Activated T-helper 2 cell treated with anti-CD3 and anti-CD28 coated beads, Interferon-gamma antibody, Interleukin-2, Interleukin-4, amounts not matched to agents 10 μg/mL and 5 μg/mL and 100 μg/mL, durations not matched to agents 14 hours and 24 hours and 36 hours (primary cell): ENCODE measurements around the gene TBC1D22A. TPM values are rescaled to one million over a fixed set of nuclear protein-coding genes. Genes with fewer than 3 reads are reported as not detected.

ENCODE experiments used
- DNase-seq: peaks from one replicate; pipeline ENCODE4 v3.0.0; 2021; ENCODE audit warnings: low spot score
- H3K27ac Mint-ChIP-seq: one replicate; pipeline ENCODE4 v1.8.0; 2021; ENCODE audit warnings: mixed read lengths
- H3K27me3 Mint-ChIP-seq: one replicate; pipeline ENCODE4 v1.8.0; 2021; ENCODE audit warnings: low read depth, mixed read lengths
- H3K36me3 Mint-ChIP-seq: one replicate; pipeline ENCODE4 v1.8.0; 2021; ENCODE audit warnings: low read depth, mixed read lengths
- H3K4me1 Mint-ChIP-seq: one replicate; pipeline ENCODE4 v1.8.0; 2021; ENCODE audit warnings: low read depth, mixed read lengths
- H3K4me3 Mint-ChIP-seq: one replicate; pipeline ENCODE4 v1.8.0; 2021; ENCODE audit warnings: low read depth, mild to moderate bottlenecking, moderate library complexity, mixed read lengths
- H3K9me3 Mint-ChIP-seq: one replicate; pipeline ENCODE4 v1.8.0; 2021; ENCODE audit warnings: mixed read lengths
- intact Hi-C: fragments of 100-400 bp; cut with micrococcal nuclease; formaldehyde crosslinking; loops from one replicate; pipeline ENCODE4 v1.15.1; 2023
- total RNA-seq: library from RNA; stranded (reverse); gene quantifications from 2 replicates; pipeline ENCODE4 v1.2.3, GENCODE V29; 2022

TBC1D22A gene
- total RNA-seq, 1 donor from 2014 or later = 34.8 TPM

- Mint-ChIP-seq H3K9me3 (no peaks in the 10 kb centered on the region), H3K4me1 (peaks cover 20% of the 10 kb centered on the region), H3K27ac (peak overlapping the region; percentile 85), H3K36me3 (peaks cover 13% of the 10 kb centered on the region), H3K4me3 (no peak overlapping the region), H3K27me3 (no peaks in the 10 kb centered on the region)
- intact Hi-C loops = no loop called here
- no peak for DNase-seq
Observed at GRCh38 chr22:47001288-47001687, 238.8 kb downstream of the TBC1D22A start.

DNA sequence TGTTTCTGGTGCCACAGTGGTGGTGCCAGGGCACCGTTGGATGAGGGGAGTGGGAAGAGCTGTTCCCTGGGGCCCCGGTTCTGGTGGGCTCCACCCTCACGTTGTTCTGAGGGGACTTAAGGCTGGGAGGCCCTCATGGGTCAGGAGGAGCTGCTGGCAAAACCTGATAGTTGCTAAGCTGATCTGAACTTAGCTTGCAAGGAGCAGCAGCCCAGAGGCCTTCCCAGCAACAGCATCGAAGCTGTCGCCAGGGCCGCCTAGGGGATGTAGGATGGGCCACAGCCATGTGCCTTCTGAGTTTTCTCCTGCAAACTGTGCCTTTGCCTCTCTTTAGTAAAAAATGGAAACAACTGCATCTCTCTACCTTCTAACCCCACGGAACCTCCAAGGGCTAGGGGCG is 240.2 kb downstream of the TBC1D22A start:
- Mint-ChIP-seq H3K27me3 (no peaks in the 10 kb centered on the region), H3K9me3 (no peaks in the 10 kb centered on the region), H3K4me3 (no peak overlapping the region), H3K27ac (no peak overlapping the region), H3K36me3 (peaks cover 10% of the 10 kb centered on the region), H3K4me1 (peaks cover 20% of the 10 kb centered on the region)
- intact Hi-C loops = no loop called here
- DNase-seq = no peak

GRCh38 chr22:47005506-47006408 is 243.3 kb downstream of the TBC1D22A start:
- H3K9me3 Mint-ChIP-seq = no peaks in the 10 kb centered on the region
- no peaks in the 10 kb centered on the region for H3K36me3 Mint-ChIP-seq
- H3K4me3 Mint-ChIP-seq = no peak overlapping the region
- H3K27ac Mint-ChIP-seq = no peak overlapping the region
- no peak for DNase-seq
- intact Hi-C loops = no loop called here
- no peaks in the 10 kb centered on the region for H3K27me3 Mint-ChIP-seq
- H3K4me1 Mint-ChIP-seq = peaks cover 5% of the 10 kb centered on the region

GRCh38 chr22:47006433-47006832 is 244.0 kb downstream of the TBC1D22A start:
- H3K4me3 Mint-ChIP-seq = no peak overlapping the region
- no peaks in the 10 kb centered on the region for H3K27me3 Mint-ChIP-seq
- no peaks in the 10 kb centered on the region for H3K36me3 Mint-ChIP-seq
- DNase-seq = no peak
- H3K9me3 Mint-ChIP-seq = no peaks in the 10 kb centered on the region
- H3K4me1 Mint-ChIP-seq = peaks cover 3% of the 10 kb centered on the region
- H3K27ac Mint-ChIP-seq = no peak overlapping the region
- intact Hi-C loops = no loop called here

- intact Hi-C loops = no loop called here
- H3K9me3 Mint-ChIP-seq = no peaks in the 10 kb centered on the region
- no peaks in the 10 kb centered on the region for H3K36me3 Mint-ChIP-seq
- H3K27me3 Mint-ChIP-seq = no peaks in the 10 kb centered on the region
- no peak overlapping the region for H3K4me3 Mint-ChIP-seq
- H3K4me1 Mint-ChIP-seq = peaks cover 3% of the 10 kb centered on the region
- DNase-seq = no peak
- H3K27ac Mint-ChIP-seq = no peak overlapping the region
Observed at GRCh38 chr22:47006869-47007268, 244.4 kb downstream of the TBC1D22A start.

- peaks cover under 1% of the 10 kb centered on the region for H3K4me1 Mint-ChIP-seq
- intact Hi-C loops = no loop called here
- H3K9me3 Mint-ChIP-seq = no peaks in the 10 kb centered on the region
- DNase-seq = no peak
- H3K4me3 Mint-ChIP-seq = no peak overlapping the region
- no peaks in the 10 kb centered on the region for H3K27me3 Mint-ChIP-seq
- H3K36me3 Mint-ChIP-seq = no peaks in the 10 kb centered on the region
- H3K27ac Mint-ChIP-seq = no peak overlapping the region
Observed at GRCh38 chr22:47007496-47007895, 245.0 kb downstream of the TBC1D22A start.

DNA sequence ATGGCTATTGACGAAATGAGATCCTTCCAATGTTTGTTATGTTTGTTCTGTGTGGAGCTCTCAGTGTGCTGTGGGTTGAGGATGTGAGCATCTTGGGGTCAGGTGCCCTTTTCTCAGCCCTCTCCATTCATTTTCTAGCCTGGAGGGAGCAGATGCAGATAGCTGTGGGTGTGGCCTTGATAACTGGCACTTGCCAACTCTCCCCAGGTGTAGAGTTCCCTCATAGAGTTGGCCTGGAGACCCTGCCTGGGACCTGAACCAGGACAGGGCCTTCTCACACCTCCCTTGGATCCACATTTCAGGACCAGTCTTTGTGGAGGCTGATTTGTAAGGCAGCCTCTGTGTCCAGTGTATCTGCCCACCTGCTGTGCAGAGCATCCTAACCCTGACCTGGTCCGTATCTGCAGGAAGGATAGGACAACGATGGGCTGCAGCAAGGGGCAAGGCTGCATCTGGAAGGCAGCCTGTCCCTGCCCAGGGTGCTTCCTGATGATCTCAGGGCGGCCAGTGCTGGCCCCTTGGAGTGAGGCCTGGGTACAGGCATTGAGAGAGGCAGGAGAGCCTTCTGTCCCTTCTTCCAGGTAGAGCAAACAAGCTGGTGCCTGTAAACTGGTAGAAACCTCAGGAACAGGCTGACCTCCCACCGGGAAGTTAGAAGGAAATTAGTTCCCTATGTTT is 245.9 kb downstream of the TBC1D22A start:
- no peak for DNase-seq
- H3K27ac Mint-ChIP-seq = no peak overlapping the region
- H3K4me3 Mint-ChIP-seq = no peak overlapping the region
- peaks cover 4% of the 10 kb centered on the region for H3K4me1 Mint-ChIP-seq
- no peaks in the 10 kb centered on the region for H3K36me3 Mint-ChIP-seq
- intact Hi-C loops = no loop called here
- H3K9me3 Mint-ChIP-seq = no peaks in the 10 kb centered on the region
- no peaks in the 10 kb centered on the region for H3K27me3 Mint-ChIP-seq

DNA sequence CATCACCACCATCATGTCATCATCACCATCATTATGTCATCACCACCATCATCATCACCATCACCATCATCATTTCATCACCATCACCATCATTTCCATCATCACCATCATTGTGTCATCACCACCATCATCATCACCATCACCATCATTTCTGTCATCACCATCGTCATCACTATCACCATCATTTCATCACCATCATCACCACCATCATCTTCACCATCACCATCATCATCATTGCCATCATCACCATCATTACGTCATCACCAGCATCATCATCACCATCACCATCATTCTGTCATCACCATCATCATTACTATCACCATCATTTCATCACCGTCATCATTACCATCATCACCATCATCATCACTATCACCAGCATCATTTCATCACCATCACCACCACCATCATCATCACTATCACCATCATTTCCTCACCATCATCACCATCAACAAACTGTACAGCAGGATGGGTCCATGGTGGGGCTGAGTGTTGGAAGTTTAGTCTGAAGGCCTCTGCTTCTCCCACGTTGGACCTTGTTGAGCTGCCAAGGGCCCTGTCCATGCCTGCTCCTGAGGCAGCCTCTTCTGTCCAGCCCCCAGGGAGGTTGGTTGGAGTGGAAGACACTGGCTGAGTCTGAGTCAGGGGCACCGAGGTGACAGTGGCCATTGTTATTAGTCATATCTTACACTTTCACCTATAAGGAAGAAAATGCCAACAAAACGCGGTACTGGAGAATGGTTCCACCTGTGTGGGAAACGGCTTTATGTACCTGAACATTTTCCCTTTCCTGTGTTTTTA is 247.1 kb downstream of the TBC1D22A start:
- intact Hi-C loops = no loop called here
- no peak for DNase-seq
- Mint-ChIP-seq H3K27ac (no peak overlapping the region), H3K4me3 (no peak overlapping the region), H3K9me3 (no peaks in the 10 kb centered on the region), H3K36me3 (no peaks in the 10 kb centered on the region), H3K4me1 (peaks cover 4% of the 10 kb centered on the region), H3K27me3 (no peaks in the 10 kb centered on the region)

- DNase-seq = no peak
Observed at GRCh38 chr22:47010211-47010610, 247.8 kb downstream of the TBC1D22A start.

GRCh38 chr22:47011131-47011858 is 248.8 kb downstream of the TBC1D22A start:
- DNase-seq = no peak
- H3K27me3 Mint-ChIP-seq = no peaks in the 10 kb centered on the region
- no peaks in the 10 kb centered on the region for H3K36me3 Mint-ChIP-seq
- no peak overlapping the region for H3K4me3 Mint-ChIP-seq
- no peaks in the 10 kb centered on the region for H3K9me3 Mint-ChIP-seq
- intact Hi-C loops = no loop called here
- no peak overlapping the region for H3K27ac Mint-ChIP-seq
- H3K4me1 Mint-ChIP-seq = peaks cover 4% of the 10 kb centered on the region

More at GRCh38 chr22:47010211-47010610, 247.8 kb downstream of the TBC1D22A start:
- no peaks in the 10 kb centered on the region for H3K27me3 Mint-ChIP-seq
- H3K4me3 Mint-ChIP-seq = no peak overlapping the region
- H3K27ac Mint-ChIP-seq = no peak overlapping the region
- no peaks in the 10 kb centered on the region for H3K36me3 Mint-ChIP-seq
- peaks cover 4% of the 10 kb centered on the region for H3K4me1 Mint-ChIP-seq
- intact Hi-C loops = no loop called here
- H3K9me3 Mint-ChIP-seq = no peaks in the 10 kb centered on the region

DNA sequence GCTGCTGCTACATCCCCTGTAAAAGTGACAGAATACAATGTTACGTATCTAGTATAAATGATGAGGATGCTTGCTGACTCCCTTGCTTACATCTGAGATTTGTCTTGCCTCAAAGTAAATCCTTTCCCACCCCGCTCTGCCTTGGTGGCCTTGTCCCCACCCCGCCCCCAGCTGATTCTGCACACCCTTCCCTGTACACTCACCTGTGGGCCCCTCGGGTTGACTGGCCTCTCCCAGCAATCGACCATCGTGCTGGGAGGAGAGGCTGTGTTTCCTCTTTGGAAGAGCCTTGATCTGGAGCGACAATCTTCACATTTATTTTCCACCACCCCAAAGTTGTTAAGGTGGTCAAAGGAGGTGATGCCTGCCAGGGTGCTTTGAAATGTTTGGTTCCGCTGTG is 249.4 kb downstream of the TBC1D22A start:
- no peak for DNase-seq
- intact Hi-C loops = no loop called here
- Mint-ChIP-seq H3K4me1 (peaks cover 4% of the 10 kb centered on the region), H3K27me3 (no peaks in the 10 kb centered on the region), H3K4me3 (no peak overlapping the region), H3K27ac (no peak overlapping the region), H3K36me3 (no peaks in the 10 kb centered on the region), H3K9me3 (no peaks in the 10 kb centered on the region)

GRCh38 chr22:47012589-47013370 is 250.3 kb downstream of the TBC1D22A start:
- H3K9me3 Mint-ChIP-seq = no peaks in the 10 kb centered on the region
- H3K4me1 Mint-ChIP-seq = peaks cover 4% of the 10 kb centered on the region
- DNase-seq = no peak
- no peak overlapping the region for H3K27ac Mint-ChIP-seq
- H3K36me3 Mint-ChIP-seq = no peaks in the 10 kb centered on the region
- H3K27me3 Mint-ChIP-seq = no peaks in the 10 kb centered on the region
- H3K4me3 Mint-ChIP-seq = no peak overlapping the region
- intact Hi-C loops = no loop called here
